Measurements from ENCODE around the gene GABRG3.

The GABRG3 gene

GRCh38 chr15:27084844-27085243 lies 113.9 kb downstream of the GABRG3 start:
- TF ChIP-seq CTCF (conservative IDR thresholded peaks at IDR 0.05; ENCODE audit: low read depth, low read length) = no peak
- Histone ChIP-seq H4K20me1 (ENCODE audit: insufficient read depth) (no peaks in the 10 kb centered on the region), H3K9ac (no peak overlapping the region), H3K27me3 (ENCODE audit: insufficient read depth, low read depth) (no peaks in the 10 kb centered on the region), H3K79me2 (ENCODE audit: insufficient read depth, low read depth) (no peaks in the 10 kb centered on the region), H3K27ac (no peak overlapping the region), H3K36me3 (ENCODE audit: insufficient read depth) (no peaks in the 10 kb centered on the region), H3K4me1 (ENCODE audit: low read depth, poor library complexity, severe bottlenecking) (no peaks in the 10 kb centered on the region), H2AFZ (ENCODE audit: low read depth) (no peak overlapping the region), H3K4me3 (IDR thresholded peaks at IDR 0.05; ENCODE audit: insufficient read depth, low read depth, low read length) (no peak overlapping the region), H3K4me2 (no peak overlapping the region)

GRCh38 chr15:27086149-27086548 lies 115.2 kb downstream of the GABRG3 start:
- Histone ChIP-seq H3K27me3 (ENCODE audit: insufficient read depth, low read depth) (no peaks in the 10 kb centered on the region), H3K79me2 (ENCODE audit: insufficient read depth, low read depth) (no peaks in the 10 kb centered on the region), H4K20me1 (ENCODE audit: insufficient read depth) (no peaks in the 10 kb centered on the region), H3K27ac (no peak overlapping the region), H2AFZ (ENCODE audit: low read depth) (no peak overlapping the region), H3K4me1 (ENCODE audit: low read depth, poor library complexity, severe bottlenecking) (no peaks in the 10 kb centered on the region), H3K4me3 (IDR thresholded peaks at IDR 0.05; ENCODE audit: insufficient read depth, low read depth, low read length) (no peak overlapping the region), H3K9ac (no peak overlapping the region), H3K36me3 (ENCODE audit: insufficient read depth) (no peaks in the 10 kb centered on the region), H3K4me2 (no peak overlapping the region)
- no peak for TF ChIP-seq CTCF (conservative IDR thresholded peaks at IDR 0.05; ENCODE audit: low read depth, low read length)

GRCh38 chr15:27086805-27087204 lies 115.8 kb downstream of the GABRG3 start:
- H3K27ac ChIP-seq = no peak overlapping the region
- no peak overlapping the region for H3K4me3 ChIP-seq (IDR thresholded peaks at IDR 0.05; ENCODE audit: insufficient read depth, low read depth, low read length)
- no peaks in the 10 kb centered on the region for H4K20me1 ChIP-seq (ENCODE audit: insufficient read depth)
- H3K79me2 ChIP-seq (ENCODE audit: insufficient read depth, low read depth) = no peaks in the 10 kb centered on the region
- H3K9ac ChIP-seq = no peak overlapping the region
- no peaks in the 10 kb centered on the region for H3K4me1 ChIP-seq (ENCODE audit: low read depth, poor library complexity, severe bottlenecking)
- no peak overlapping the region for H3K4me2 ChIP-seq
- no peak for TF ChIP-seq CTCF (conservative IDR thresholded peaks at IDR 0.05; ENCODE audit: low read depth, low read length)
- no peaks in the 10 kb centered on the region for H3K27me3 ChIP-seq (ENCODE audit: insufficient read depth, low read depth)
- H2AFZ ChIP-seq (ENCODE audit: low read depth) = no peak overlapping the region
- no peaks in the 10 kb centered on the region for H3K36me3 ChIP-seq (ENCODE audit: insufficient read depth)

- no peak overlapping the region for H3K27ac ChIP-seq
- H3K9ac ChIP-seq = no peak overlapping the region
- H2AFZ ChIP-seq (ENCODE audit: low read depth) = no peak overlapping the region
- no peaks in the 10 kb centered on the region for H3K4me1 ChIP-seq (ENCODE audit: low read depth, poor library complexity, severe bottlenecking)
- no peaks in the 10 kb centered on the region for H3K27me3 ChIP-seq (ENCODE audit: insufficient read depth, low read depth)
- H3K4me3 ChIP-seq (IDR thresholded peaks at IDR 0.05; ENCODE audit: insufficient read depth, low read depth, low read length) = no peak overlapping the region
- no peak for TF ChIP-seq CTCF (conservative IDR thresholded peaks at IDR 0.05; ENCODE audit: low read depth, low read length)
- H4K20me1 ChIP-seq (ENCODE audit: insufficient read depth) = no peaks in the 10 kb centered on the region
- no peaks in the 10 kb centered on the region for H3K36me3 ChIP-seq (ENCODE audit: insufficient read depth)
- no peak overlapping the region for H3K4me2 ChIP-seq
- H3K79me2 ChIP-seq (ENCODE audit: insufficient read depth, low read depth) = no peaks in the 10 kb centered on the region
Observed at GRCh38 chr15:27087651-27088583, 116.9 kb downstream of the GABRG3 start.

Data from KMS-11 (cell line).